Left ventricle myocardium inferior (tissue), 1 donor: ENCODE data around the gene NOS1AP. TPM values are rescaled to one million over a fixed set of nuclear protein-coding genes. Genes with fewer than 3 reads are reported as not detected.
"Not testable (repeated sequence)": the region's sequence is repeated elsewhere in the genome, so short reads cannot be mapped to it uniquely, and the experiment has no call there.

Source experiments
- DNase-seq: peaks from one replicate; pipeline ENCODE4 v3.0.0-alpha.2; 2020
- H3K27ac ChIP-seq: fragments of 200-600 bp; replicated peaks from 2 replicates; pipeline ENCODE4 v1.8.0; 2021
- H3K27me3 ChIP-seq: fragments of 200-600 bp; 2 replicates; pipeline ENCODE4 v1.8.0; 2021; ENCODE audit warnings: low read depth
- H3K36me3 ChIP-seq: fragments of 200-600 bp; 2 replicates; pipeline ENCODE4 v1.8.0; 2021
- H3K4me1 ChIP-seq: fragments of 200-600 bp; 2 replicates; pipeline ENCODE4 v1.8.0; 2021
- H3K4me3 ChIP-seq: fragments of 200-600 bp; 2 replicates; pipeline ENCODE4 v1.8.0; 2021; ENCODE audit warnings: mild to moderate bottlenecking, moderate library complexity
- H3K9me3 ChIP-seq: fragments of 200-600 bp; replicated peaks from 2 replicates; pipeline ENCODE4 v1.8.0; 2021
- CTCF ChIP-seq: fragments of 200-600 bp; IDR thresholded peaks from 2 replicates; pipeline ENCODE4 v1.8.0; 2021; ENCODE audit warnings: antibody characterized with exemption, mild to moderate bottlenecking, borderline replicate concordance
- intact Hi-C: fragments of 100-400 bp; cut with micrococcal nuclease; formaldehyde crosslinking; loops from one replicate; pipeline ENCODE4 v1.11.0; 2022
- total RNA-seq: library from RNA; stranded (reverse); fragmentation: NEBNext Ultra II Directional; extraction: Animal tissue kit (Norgen Biotek cat#: 25700); gene quantifications from one replicate; pipeline ENCODE4 v1.2.1, GENCODE V29; 2021
- donor health status: DM: no; HTN: yes; CAD: no; lungs with severe emphysema.

Gene NOS1AP
- total RNA-seq, 1 donor from 2014 or later = 6.2 TPM

GRCh38 chr1:162080472-162081015 lies 11.1 kb downstream of the NOS1AP start:
- H3K4me3 ChIP-seq = no peak overlapping the region
- TF ChIP-seq CTCF = no peak
- intact Hi-C loops = no loop called here
- peaks cover 29% of the 10 kb centered on the region for H3K4me1 ChIP-seq
- no peaks in the 10 kb centered on the region for H3K36me3 ChIP-seq
- H3K9me3 ChIP-seq = no peaks in the 10 kb centered on the region
- DNase-seq = no peak
- H3K27ac ChIP-seq = no peak overlapping the region
- no peaks in the 10 kb centered on the region for H3K27me3 ChIP-seq

GRCh38 chr1:162081316-162081715 lies 11.8 kb downstream of the NOS1AP start:
- Histone ChIP-seq H3K36me3 (no peaks in the 10 kb centered on the region), H3K9me3 (no peaks in the 10 kb centered on the region), H3K4me3 (no peak overlapping the region), H3K27ac (no peak overlapping the region), H3K27me3 (no peaks in the 10 kb centered on the region), H3K4me1 (peaks cover 29% of the 10 kb centered on the region)
- TF ChIP-seq CTCF = no peak
- intact Hi-C loops = no loop called here
- DNase-seq = no peak

- H3K27ac ChIP-seq, intact Hi-C loops, H3K36me3 ChIP-seq, H3K9me3 ChIP-seq, DNase-seq, H3K27me3 ChIP-seq, H3K4me3 ChIP-seq: not testable (repeated sequence)
- peaks cover 29% of the 10 kb centered on the region for H3K4me1 ChIP-seq
These were observed 12.6 kb downstream of the NOS1AP start for GRCh38 chr1:162082080-162082479.

GRCh38 chr1:162083273-162083672 lies 13.8 kb downstream of the NOS1AP start:
- H3K4me3 ChIP-seq = no peak overlapping the region
- no peaks in the 10 kb centered on the region for H3K36me3 ChIP-seq
- intact Hi-C loops = no loop called here
- peaks cover 23% of the 10 kb centered on the region for H3K4me1 ChIP-seq
- H3K27me3 ChIP-seq = no peaks in the 10 kb centered on the region
- H3K9me3 ChIP-seq = no peaks in the 10 kb centered on the region
- H3K27ac ChIP-seq = no peak overlapping the region
- no peak for TF ChIP-seq CTCF
- DNase-seq = no peak

- no peak overlapping the region for H3K27ac ChIP-seq
These were observed 16.5 kb downstream of the NOS1AP start for GRCh38 chr1:162085991-162086390.

More at GRCh38 chr1:162085991-162086390, 16.5 kb downstream of the NOS1AP start:
- intact Hi-C loops = no loop called here
- Histone ChIP-seq H3K36me3 (no peaks in the 10 kb centered on the region), H3K4me1 (peaks cover 3% of the 10 kb centered on the region), H3K4me3 (no peak overlapping the region), H3K9me3 (peaks cover 5% of the 10 kb centered on the region), H3K27me3 (no peaks in the 10 kb centered on the region)
- no peak for TF ChIP-seq CTCF
- DNase-seq = no peak
